Liver (tissue), 9 donors: ENCODE measurements around the gene MMP23B. TPM values are rescaled to one million over a fixed set of nuclear protein-coding genes. Genes with fewer than 3 reads are reported as not detected.

ENCODE experiments used
- DNase-seq: peaks from one replicate; pipeline ENCODE4 v3.0.0-alpha.2; 2017; ENCODE audit warnings: low spot score
- H3K27ac ChIP-seq, 2 donors: one replicate each; pipeline ENCODE4 v1.7.0; 2013; ENCODE audit warnings: inconsistent platforms in 2 of 2, low read length in 2 of 2, control low read depth in 1 of 2, low read depth in 1 of 2, mild to moderate bottlenecking in 1 of 2
- H3K27me3 ChIP-seq, 4 donors: one replicate each; pipeline versions ENCODE4 v1.6.1 to v1.7.0; 2013; ENCODE audit warnings: low read length in 3 of 4, inconsistent platforms in 1 of 4, mild to moderate bottlenecking in 1 of 4, moderate library complexity in 1 of 4; ENCODE audit not compliant: control insufficient read depth in 4 of 4, insufficient read depth in 4 of 4
- H3K36me3 ChIP-seq, 4 donors: one replicate each; pipeline versions ENCODE4 v1.6.1 to v1.7.0; 2013; ENCODE audit warnings: low read length in 3 of 4, mild to moderate bottlenecking in 3 of 4, low read depth in 1 of 4, moderate library complexity in 1 of 4; ENCODE audit not compliant: control insufficient read depth in 4 of 4, insufficient read depth in 3 of 4
- H3K4me1 ChIP-seq, 4 donors: one replicate each; pipeline versions ENCODE4 v1.6.1 to v1.7.0; 2013; ENCODE audit warnings: low read length in 3 of 4, mild to moderate bottlenecking in 3 of 4, moderate library complexity in 1 of 4; ENCODE audit not compliant: control insufficient read depth in 4 of 4, insufficient read depth in 4 of 4
- H3K4me3 ChIP-seq, 3 donors: one replicate each; pipeline versions ENCODE4 v1.6.1 to v1.7.0; 2013; ENCODE audit warnings: low read length in 3 of 3, control low read depth in 1 of 3, low read depth in 1 of 3, mild to moderate bottlenecking in 1 of 3
- H3K9ac ChIP-seq, 2 donors: one replicate each; pipeline ENCODE4 v1.7.0; 2013; ENCODE audit warnings: low read length in 2 of 2, mild to moderate bottlenecking in 2 of 2, moderate library complexity in 2 of 2, control low read depth in 1 of 2, low read depth in 1 of 2
- H3K9me3 ChIP-seq, 4 donors: one replicate each; pipeline versions ENCODE4 v1.6.1 to v1.7.0; 2013; ENCODE audit warnings: low read length in 3 of 4; ENCODE audit not compliant: control insufficient read depth in 4 of 4
- EGR1 ChIP-seq, 2 donors: IDR thresholded peaks; 2 replicates each; pipeline ENCODE4 v1.6.1; 2016 to 2018; ENCODE audit warnings: antibody characterized with exemption in 2 of 2, low read depth in 2 of 2
- FOXA1 ChIP-seq: IDR thresholded peaks from 2 replicates; pipeline ENCODE4 v1.6.1; 2016; ENCODE audit warnings: antibody characterized with exemption
- FOXA2 ChIP-seq: IDR thresholded peaks from 2 replicates; pipeline ENCODE4 v1.6.1; 2016; ENCODE audit warnings: antibody characterized with exemption
- GABPA ChIP-seq, 2 donors: IDR thresholded peaks in 1 of 2; conservative IDR thresholded peaks in 1 of 2; 2 replicates each; pipeline ENCODE4 v1.6.1; 2016; ENCODE audit warnings: antibody characterized with exemption in 2 of 2, mild to moderate bottlenecking in 1 of 2, moderate library complexity in 1 of 2
- HNF4A ChIP-seq, 2 donors: conservative IDR thresholded peaks; 2 replicates each; pipeline ENCODE4 v1.6.1; 2016; ENCODE audit warnings: antibody characterized with exemption in 2 of 2, mild to moderate bottlenecking in 2 of 2
- HNF4G ChIP-seq: IDR thresholded peaks from 2 replicates; pipeline ENCODE4 v1.6.1; 2016; ENCODE audit warnings: antibody characterized with exemption
- JUND ChIP-seq, 2 donors: IDR thresholded peaks; 2 replicates each; pipeline ENCODE4 v1.6.1; 2016; ENCODE audit warnings: antibody characterized with exemption in 2 of 2
- RAD21 ChIP-seq, 2 donors: IDR thresholded peaks; 2 replicates each; pipeline ENCODE4 v1.6.1; 2016; ENCODE audit warnings: antibody characterized with exemption in 2 of 2, mild to moderate bottlenecking in 2 of 2
- RXRA ChIP-seq, 2 donors: IDR thresholded peaks; 2 replicates each; pipeline ENCODE4 v1.6.1; 2017 to 2018; ENCODE audit warnings: antibody characterized with exemption in 2 of 2, mild to moderate bottlenecking in 1 of 2
- TAF1 ChIP-seq: conservative IDR thresholded peaks from 2 replicates; pipeline ENCODE4 v1.6.1; 2016; ENCODE audit warnings: antibody characterized with exemption, mild to moderate bottlenecking
- WGBS: extraction: QIAGEN DNeasy Blood & Tissue Kit; methylation state at CpG from one replicate; pipeline ENCODE4 v1.1.7; 2013; 5-methylcytosine and 5-hydroxymethylcytosine counted together
- polyA plus RNA-seq, 2 donors: library from polyadenylated mRNA; stranded (reverse) in 1 of 2; unstranded in 1 of 2; fragments of 200-250 nt in 1 of 2; fragments of >200 nt in 1 of 2; fragmentation: Nextera tagmentation in 1 of 2; extraction: Ambion mirVana in 1 of 2; gene quantifications; one replicate each; pipeline versions ENCODE4 v1.2.1 to v1.2.3, GENCODE V29; 2013 to 2015
- total RNA-seq, 2 donors: library from RNA; depleted of rRNA; stranded (reverse); fragments of >200 nt; gene quantifications; one replicate each; pipeline ENCODE4 v1.2.3, GENCODE V29; 2014
- TF ChIP-seq, protein P1 (sequence below): IDR thresholded peaks from 2 replicates; pipeline ENCODE4 v1.6.1; 2016; ENCODE audit warnings: antibody characterized with exemption, mild to moderate bottlenecking
- TF ChIP-seq, protein P2 (sequence below): IDR thresholded peaks from 2 replicates; pipeline ENCODE4 v1.6.1; 2016; ENCODE audit warnings: antibody characterized with exemption
- TF ChIP-seq, protein P3 (sequence below): IDR thresholded peaks from 2 replicates; pipeline ENCODE4 v1.6.1; 2016; ENCODE audit warnings: antibody characterized with exemption
- donor health status: healthy.
- donor health status: healthy.
- donor health status: healthy.
- donor health status: healthy.
- donor health status: healthy.

Gene MMP23B
- total and polyA plus RNA-seq, 4 donors: 0.92 to 4.2 (median 1.5) TPM

DNA sequence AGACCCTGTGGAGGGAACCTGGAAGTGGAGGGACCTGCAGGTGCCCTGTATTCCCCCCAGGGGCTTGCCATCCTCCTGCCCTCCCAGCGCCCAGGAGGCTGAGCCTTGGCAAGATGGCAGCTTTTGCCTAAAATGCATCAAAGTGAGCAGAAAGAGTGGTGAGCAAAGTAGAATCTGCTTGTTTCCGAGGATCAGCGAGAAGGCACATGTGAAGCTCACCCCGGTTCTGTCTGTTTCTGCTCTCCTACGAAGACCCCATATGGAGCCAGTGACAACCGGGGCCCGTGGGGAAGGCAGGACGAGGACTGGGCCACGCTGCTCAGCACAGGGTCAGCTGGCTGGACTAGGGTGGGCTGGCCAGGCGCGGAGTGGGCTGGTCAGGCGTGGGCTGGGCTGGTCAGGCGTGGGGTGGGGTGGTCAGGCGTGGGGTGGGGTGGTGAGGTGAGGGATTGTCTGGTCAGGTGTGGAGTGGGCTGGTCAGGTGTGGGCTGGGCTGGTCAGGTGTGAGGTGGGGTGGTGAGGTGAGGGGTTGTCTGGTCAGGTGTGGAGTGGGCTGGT, 26.9 kb upstream of the MMP23B start:
- no peaks in the 10 kb centered on the region for H3K36me3 ChIP-seq
- no peak overlapping the region for H3K9ac ChIP-seq
- no peak for DNase-seq
- no peak for TF ChIP-seq RAD21 (IDR thresholded peaks at IDR 0.05)
- no peak for TF ChIP-seq FOXA1
- TF ChIP-seq, protein P1, sequence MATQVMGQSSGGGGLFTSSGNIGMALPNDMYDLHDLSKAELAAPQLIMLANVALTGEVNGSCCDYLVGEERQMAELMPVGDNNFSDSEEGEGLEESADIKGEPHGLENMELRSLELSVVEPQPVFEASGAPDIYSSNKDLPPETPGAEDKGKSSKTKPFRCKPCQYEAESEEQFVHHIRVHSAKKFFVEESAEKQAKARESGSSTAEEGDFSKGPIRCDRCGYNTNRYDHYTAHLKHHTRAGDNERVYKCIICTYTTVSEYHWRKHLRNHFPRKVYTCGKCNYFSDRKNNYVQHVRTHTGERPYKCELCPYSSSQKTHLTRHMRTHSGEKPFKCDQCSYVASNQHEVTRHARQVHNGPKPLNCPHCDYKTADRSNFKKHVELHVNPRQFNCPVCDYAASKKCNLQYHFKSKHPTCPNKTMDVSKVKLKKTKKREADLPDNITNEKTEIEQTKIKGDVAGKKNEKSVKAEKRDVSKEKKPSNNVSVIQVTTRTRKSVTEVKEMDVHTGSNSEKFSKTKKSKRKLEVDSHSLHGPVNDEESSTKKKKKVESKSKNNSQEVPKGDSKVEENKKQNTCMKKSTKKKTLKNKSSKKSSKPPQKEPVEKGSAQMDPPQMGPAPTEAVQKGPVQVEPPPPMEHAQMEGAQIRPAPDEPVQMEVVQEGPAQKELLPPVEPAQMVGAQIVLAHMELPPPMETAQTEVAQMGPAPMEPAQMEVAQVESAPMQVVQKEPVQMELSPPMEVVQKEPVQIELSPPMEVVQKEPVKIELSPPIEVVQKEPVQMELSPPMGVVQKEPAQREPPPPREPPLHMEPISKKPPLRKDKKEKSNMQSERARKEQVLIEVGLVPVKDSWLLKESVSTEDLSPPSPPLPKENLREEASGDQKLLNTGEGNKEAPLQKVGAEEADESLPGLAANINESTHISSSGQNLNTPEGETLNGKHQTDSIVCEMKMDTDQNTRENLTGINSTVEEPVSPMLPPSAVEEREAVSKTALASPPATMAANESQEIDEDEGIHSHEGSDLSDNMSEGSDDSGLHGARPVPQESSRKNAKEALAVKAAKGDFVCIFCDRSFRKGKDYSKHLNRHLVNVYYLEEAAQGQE: no peak
- TF ChIP-seq EGR1 (IDR thresholded peaks at IDR 0.05; ENCODE audit: low read depth in 2 of 2): no peak
- TF ChIP-seq RXRA (IDR thresholded peaks at IDR 0.05): no peak
- no peak for TF ChIP-seq HNF4A (conservative IDR thresholded peaks at IDR 0.05)
- no peak for TF ChIP-seq FOXA2
- TF ChIP-seq, protein P2, sequence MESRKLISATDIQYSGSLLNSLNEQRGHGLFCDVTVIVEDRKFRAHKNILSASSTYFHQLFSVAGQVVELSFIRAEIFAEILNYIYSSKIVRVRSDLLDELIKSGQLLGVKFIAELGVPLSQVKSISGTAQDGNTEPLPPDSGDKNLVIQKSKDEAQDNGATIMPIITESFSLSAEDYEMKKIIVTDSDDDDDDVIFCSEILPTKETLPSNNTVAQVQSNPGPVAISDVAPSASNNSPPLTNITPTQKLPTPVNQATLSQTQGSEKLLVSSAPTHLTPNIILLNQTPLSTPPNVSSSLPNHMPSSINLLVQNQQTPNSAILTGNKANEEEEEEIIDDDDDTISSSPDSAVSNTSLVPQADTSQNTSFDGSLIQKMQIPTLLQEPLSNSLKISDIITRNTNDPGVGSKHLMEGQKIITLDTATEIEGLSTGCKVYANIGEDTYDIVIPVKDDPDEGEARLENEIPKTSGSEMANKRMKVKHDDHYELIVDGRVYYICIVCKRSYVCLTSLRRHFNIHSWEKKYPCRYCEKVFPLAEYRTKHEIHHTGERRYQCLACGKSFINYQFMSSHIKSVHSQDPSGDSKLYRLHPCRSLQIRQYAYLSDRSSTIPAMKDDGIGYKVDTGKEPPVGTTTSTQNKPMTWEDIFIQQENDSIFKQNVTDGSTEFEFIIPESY: no peak
- TF ChIP-seq, protein P3, sequence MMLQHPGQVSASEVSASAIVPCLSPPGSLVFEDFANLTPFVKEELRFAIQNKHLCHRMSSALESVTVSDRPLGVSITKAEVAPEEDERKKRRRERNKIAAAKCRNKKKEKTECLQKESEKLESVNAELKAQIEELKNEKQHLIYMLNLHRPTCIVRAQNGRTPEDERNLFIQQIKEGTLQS: no peak
- TF ChIP-seq TAF1: no peak
- no peak for TF ChIP-seq JUND (IDR thresholded peaks at IDR 0.05)
- H3K9me3 ChIP-seq: no peaks in the 10 kb centered on the region
- H3K27me3 ChIP-seq: peaks cover 0 to 4% (median 0%) of the 10 kb centered on the region in 4 donors
- 83% methylated on average over 14 of the region's 14 CpGs for WGBS
- no peak overlapping the region for H3K27ac ChIP-seq
- H3K4me3 ChIP-seq: no peak overlapping the region
- H3K4me1 ChIP-seq: peaks cover 2 to 9% (median 5%) of the 10 kb centered on the region in 4 donors

DNA sequence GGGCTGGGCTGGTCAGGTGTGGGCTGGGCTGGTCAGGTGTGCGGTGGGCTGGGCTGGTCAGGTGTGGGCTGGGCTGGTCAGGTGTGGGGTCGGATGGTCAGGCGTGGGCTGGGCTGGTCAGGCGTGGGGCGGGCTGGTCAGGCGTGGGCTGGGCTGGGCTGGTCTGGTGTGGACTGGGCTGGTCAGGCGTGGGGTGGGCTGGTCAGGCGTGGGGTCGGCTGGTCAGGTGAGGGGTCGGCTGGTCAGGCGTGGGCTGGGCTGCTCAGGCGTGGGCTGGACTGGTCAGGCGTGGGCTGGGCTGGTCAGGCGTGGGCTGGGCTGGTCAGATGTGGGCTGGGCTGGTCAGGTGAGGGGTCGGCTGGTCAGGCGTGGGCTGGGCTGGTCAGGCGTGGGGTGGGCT, 26.2 kb upstream of the MMP23B start:
- 88% methylated on average over 17 of the region's 17 CpGs for WGBS
- Histone ChIP-seq H3K36me3 (no peaks in the 10 kb centered on the region), H3K27ac (no peak overlapping the region), H3K4me1 (peaks cover 0 to 8% (median 3%) of the 10 kb centered on the region in 4 donors), H3K9ac (no peak overlapping the region), H3K27me3 (peaks cover 0 to 3% (median 0%) of the 10 kb centered on the region in 4 donors), H3K9me3 (no peaks in the 10 kb centered on the region), H3K4me3 (no peak overlapping the region)
- DNase-seq: no peak
- TF ChIP-seq HNF4G: no peak
- TF ChIP-seq, protein P2: no peak
- TF ChIP-seq GABPA (IDR thresholded peaks at IDR 0.05 in 1 of 2, conservative IDR thresholded peaks at IDR 0.05 in 1 of 2): no peak
